HepG2 (cell line): ENCODE measurements around the gene IGFALS. TPM values are rescaled to one million over a fixed set of nuclear protein-coding genes. Genes with fewer than 3 reads are reported as not detected.

ENCODE experiments used
- ELF4 ChIP-seq: sonication (generic); formaldehyde crosslinking; IDR thresholded peaks from 2 replicates; pipeline ENCODE4 v1.5.0; 2020; ENCODE audit warnings: missing genetic modification reagents, mild to moderate bottlenecking, moderate library complexity, borderline replicate concordance
- ETV5 ChIP-seq: IDR thresholded peaks from 2 replicates; pipeline ENCODE4 v1.6.1; 2018; ENCODE audit warnings: missing biosample characterization, missing genetic modification reagents, inconsistent platforms, borderline replicate concordance
- KDM1A ChIP-seq: IDR thresholded peaks from 2 replicates; pipeline ENCODE4 v1.6.1; 2016; ENCODE audit warnings: missing compliant biosample characterization
- REL ChIP-seq: sonication (generic); formaldehyde crosslinking; conservative IDR thresholded peaks from 2 replicates; pipeline ENCODE4 v1.8.0; 2022; ENCODE audit warnings: mild to moderate bottlenecking, missing genetic modification reagents, moderate library complexity
- RXRA ChIP-seq: sonication (generic); formaldehyde crosslinking; IDR thresholded peaks from 2 replicates; pipeline ENCODE4 v1.5.1; 2020; ENCODE audit warnings: missing genetic modification reagents
- SATB2 ChIP-seq: sonication (generic); formaldehyde crosslinking; IDR thresholded peaks from 2 replicates; pipeline ENCODE4 v1.5.0; 2020; ENCODE audit warnings: missing genetic modification reagents
- SCMH1 ChIP-seq: sonication (generic); formaldehyde crosslinking; IDR thresholded peaks from 2 replicates; pipeline ENCODE4 v1.9.0; 2021; ENCODE audit warnings: missing genetic modification reagents, mild to moderate bottlenecking, borderline replicate concordance
- ZNF607 ChIP-seq: sonication (generic); formaldehyde crosslinking; IDR thresholded peaks from 2 replicates; pipeline ENCODE4 v1.5.1; 2020; ENCODE audit warnings: missing genetic modification reagents, mild to moderate bottlenecking, borderline replicate concordance
- ZNF781 ChIP-seq: sonication (generic); formaldehyde crosslinking; IDR thresholded peaks from 2 replicates; pipeline ENCODE4 v1.5.1; 2020; ENCODE audit warnings: borderline replicate concordance, mild to moderate bottlenecking, missing genetic modification reagents; ENCODE audit errors: not compliant biosample characterization
- ZNF83 ChIP-seq: sonication (generic); formaldehyde crosslinking; IDR thresholded peaks from 2 replicates; pipeline ENCODE4 v1.4.0; 2020; ENCODE audit warnings: missing genetic modification reagents, mild to moderate bottlenecking, borderline replicate concordance
- ZSCAN20 ChIP-seq: sonication (generic); formaldehyde crosslinking; IDR thresholded peaks from 2 replicates; pipeline ENCODE4 v1.4.0; 2020; ENCODE audit warnings: missing genetic modification reagents, mild to moderate bottlenecking, borderline replicate concordance
- polyA plus RNA-seq, 8 experiments: library from polyadenylated mRNA; depleted of rRNA in 3 of 8; stranded (reverse) in 7 of 8; unstranded in 1 of 8; fragments of >200 nt; fragmentation: Illumina TruSeq in 4 of 8; extraction: Trizol in 4 of 8; gene quantifications; 2 replicates each; pipeline versions ENCODE4 v1.2.1 to v1.2.3, GENCODE V29; 2011 to 2016; ENCODE audit warnings: low read depth in 4 of 8, missing spikeins in 1 of 8, mixed read lengths in 1 of 8; ENCODE audit not compliant: insufficient read depth in 1 of 8
- total RNA-seq, 5 experiments: library from RNA; depleted of rRNA; stranded (reverse); fragments of >200 nt; fragmentation: Illumina TruSeq; extraction: Trizol; gene quantifications; 2 replicates each; pipeline ENCODE4 v1.2.3, GENCODE V29; 2016; ENCODE audit warnings: low read depth in 1 of 5
- TF ChIP-seq, protein P1 (sequence below): sonication (generic); formaldehyde crosslinking; IDR thresholded peaks from 2 replicates; pipeline ENCODE4 v1.5.0; 2020; ENCODE audit warnings: missing genetic modification reagents
- TF ChIP-seq, protein P2 (sequence below): sonication (generic); formaldehyde crosslinking; IDR thresholded peaks from 2 replicates; pipeline ENCODE4 v1.4.0; 2020; ENCODE audit warnings: mild to moderate bottlenecking, missing genetic modification reagents
- TF ChIP-seq, protein P3 (sequence below): sonication (generic); formaldehyde crosslinking; IDR thresholded peaks from 2 replicates; pipeline ENCODE4 v1.9.0; 2022; ENCODE audit warnings: low read depth, missing genetic modification reagents
- TF ChIP-seq, protein P4 (sequence below): sonication (generic); formaldehyde crosslinking; IDR thresholded peaks from 2 replicates; pipeline ENCODE4 v1.5.0; 2020; ENCODE audit warnings: mild to moderate bottlenecking, missing genetic modification reagents, moderate library complexity

Gene IGFALS
- total and polyA plus RNA-seq, 2 of the 13 experiments (the other 11 are each of a cell fraction or from before 2014, with no cell fraction given), result 0.34 to 2.4 TPM

DNA sequence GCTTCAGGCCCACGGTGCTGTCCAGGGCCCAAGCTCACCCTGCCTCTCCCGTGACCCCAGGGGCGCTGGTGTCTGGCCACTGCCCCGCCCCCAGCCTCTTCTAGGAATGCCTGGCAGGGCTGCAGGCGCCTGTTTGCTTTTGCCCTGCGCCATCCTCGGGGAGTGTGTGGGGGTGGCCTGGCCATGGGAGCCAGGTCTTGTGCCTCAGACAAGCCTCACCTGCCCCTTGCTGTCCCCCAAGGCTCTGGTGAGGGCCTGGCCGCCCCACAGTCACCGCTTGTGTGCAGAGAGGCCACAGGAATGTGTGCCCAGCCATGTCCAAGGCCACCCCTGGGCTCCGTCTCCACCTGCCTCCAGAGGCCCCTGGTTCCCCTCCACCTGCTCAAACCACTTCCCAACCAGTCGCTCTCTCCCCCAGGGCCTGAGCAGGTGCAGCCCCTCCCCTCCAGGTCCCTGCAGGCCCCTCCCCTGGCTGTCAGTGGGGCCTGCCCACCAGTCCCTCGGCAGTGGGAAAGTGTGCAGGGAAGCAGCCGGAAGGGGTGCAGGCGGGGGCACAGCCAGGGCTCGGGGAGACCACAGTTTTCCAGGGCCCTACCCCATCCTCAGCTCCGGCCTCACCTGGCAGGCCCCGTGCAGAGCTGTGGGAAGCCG is 841 bp upstream of the IGFALS start (continued):
- TF ChIP-seq ZSCAN20 (CRISPR knock-in tag), result no peak
- TF ChIP-seq ETV5 (CRISPR knock-in tag), result no peak
- TF ChIP-seq, protein P1, sequence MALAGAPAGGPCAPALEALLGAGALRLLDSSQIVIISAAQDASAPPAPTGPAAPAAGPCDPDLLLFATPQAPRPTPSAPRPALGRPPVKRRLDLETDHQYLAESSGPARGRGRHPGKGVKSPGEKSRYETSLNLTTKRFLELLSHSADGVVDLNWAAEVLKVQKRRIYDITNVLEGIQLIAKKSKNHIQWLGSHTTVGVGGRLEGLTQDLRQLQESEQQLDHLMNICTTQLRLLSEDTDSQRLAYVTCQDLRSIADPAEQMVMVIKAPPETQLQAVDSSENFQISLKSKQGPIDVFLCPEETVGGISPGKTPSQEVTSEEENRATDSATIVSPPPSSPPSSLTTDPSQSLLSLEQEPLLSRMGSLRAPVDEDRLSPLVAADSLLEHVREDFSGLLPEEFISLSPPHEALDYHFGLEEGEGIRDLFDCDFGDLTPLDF, result no peak
- TF ChIP-seq ELF4, result no peak
- TF ChIP-seq, protein P2, sequence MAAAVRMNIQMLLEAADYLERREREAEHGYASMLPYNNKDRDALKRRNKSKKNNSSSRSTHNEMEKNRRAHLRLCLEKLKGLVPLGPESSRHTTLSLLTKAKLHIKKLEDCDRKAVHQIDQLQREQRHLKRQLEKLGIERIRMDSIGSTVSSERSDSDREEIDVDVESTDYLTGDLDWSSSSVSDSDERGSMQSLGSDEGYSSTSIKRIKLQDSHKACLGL, result peak; percentile 25; the same call in 1 of the 2 replicates
- TF ChIP-seq SCMH1, result no peak
- no peak; the same call in 1 of the 2 replicates for TF ChIP-seq KDM1A (CRISPR knock-in tag)
- no peak for TF ChIP-seq REL
- no peak for TF ChIP-seq ZNF781
- no peak for TF ChIP-seq ZNF83
- TF ChIP-seq, protein P3, sequence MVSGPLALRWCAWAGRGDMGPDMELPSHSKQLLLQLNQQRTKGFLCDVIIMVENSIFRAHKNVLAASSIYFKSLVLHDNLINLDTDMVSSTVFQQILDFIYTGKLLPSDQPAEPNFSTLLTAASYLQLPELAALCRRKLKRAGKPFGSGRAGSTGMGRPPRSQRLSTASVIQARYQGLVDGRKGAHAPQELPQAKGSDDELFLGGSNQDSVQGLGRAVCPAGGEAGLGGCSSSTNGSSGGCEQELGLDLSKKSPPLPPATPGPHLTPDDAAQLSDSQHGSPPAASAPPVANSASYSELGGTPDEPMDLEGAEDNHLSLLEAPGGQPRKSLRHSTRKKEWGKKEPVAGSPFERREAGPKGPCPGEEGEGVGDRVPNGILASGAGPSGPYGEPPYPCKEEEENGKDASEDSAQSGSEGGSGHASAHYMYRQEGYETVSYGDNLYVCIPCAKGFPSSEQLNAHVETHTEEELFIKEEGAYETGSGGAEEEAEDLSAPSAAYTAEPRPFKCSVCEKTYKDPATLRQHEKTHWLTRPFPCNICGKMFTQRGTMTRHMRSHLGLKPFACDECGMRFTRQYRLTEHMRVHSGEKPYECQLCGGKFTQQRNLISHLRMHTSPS (CRISPR knock-in tag), result peak; percentile 80
- peak; percentile 89 for TF ChIP-seq RXRA (CRISPR knock-in tag)
- TF ChIP-seq, protein P4, sequence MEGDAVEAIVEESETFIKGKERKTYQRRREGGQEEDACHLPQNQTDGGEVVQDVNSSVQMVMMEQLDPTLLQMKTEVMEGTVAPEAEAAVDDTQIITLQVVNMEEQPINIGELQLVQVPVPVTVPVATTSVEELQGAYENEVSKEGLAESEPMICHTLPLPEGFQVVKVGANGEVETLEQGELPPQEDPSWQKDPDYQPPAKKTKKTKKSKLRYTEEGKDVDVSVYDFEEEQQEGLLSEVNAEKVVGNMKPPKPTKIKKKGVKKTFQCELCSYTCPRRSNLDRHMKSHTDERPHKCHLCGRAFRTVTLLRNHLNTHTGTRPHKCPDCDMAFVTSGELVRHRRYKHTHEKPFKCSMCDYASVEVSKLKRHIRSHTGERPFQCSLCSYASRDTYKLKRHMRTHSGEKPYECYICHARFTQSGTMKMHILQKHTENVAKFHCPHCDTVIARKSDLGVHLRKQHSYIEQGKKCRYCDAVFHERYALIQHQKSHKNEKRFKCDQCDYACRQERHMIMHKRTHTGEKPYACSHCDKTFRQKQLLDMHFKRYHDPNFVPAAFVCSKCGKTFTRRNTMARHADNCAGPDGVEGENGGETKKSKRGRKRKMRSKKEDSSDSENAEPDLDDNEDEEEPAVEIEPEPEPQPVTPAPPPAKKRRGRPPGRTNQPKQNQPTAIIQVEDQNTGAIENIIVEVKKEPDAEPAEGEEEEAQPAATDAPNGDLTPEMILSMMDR, result 0 out of 2 replicates have a peak, but pooled peaks have one; percentile 26
- TF ChIP-seq ZNF607 (CRISPR knock-in tag), result no peak
- TF ChIP-seq SATB2, result no peak
